ENCODE data around the gene HAUS7. TPM values are rescaled to one million over a fixed set of nuclear protein-coding genes. Genes with fewer than 3 reads are reported as not detected.

The HAUS7 gene
- total RNA-seq, 1 donor, result 10.8 TPM

- DNase-seq (ENCODE audit: low read depth), result peak; percentile 22
Measured at GRCh38 chrX:153495362-153495751, 25.0 kb upstream of the HAUS7 start.

GRCh38 chrX:153494541-153495361, 24.4 kb upstream of the HAUS7 start, which contains the start of gene BGN:
TSS of gene BGN (plus strand) at chrX:153494980. CDS start at chrX:153504632, 9,652 bp downstream.
- peak; percentile 37 for TF ChIP-seq CTCF (IDR thresholded peaks at IDR 0.05; ENCODE audit: insufficient read depth, low read depth, low read length)
- DNase-seq (ENCODE audit: low read depth), result peak; percentile 38
- peak within 1 kb of the TSS; percentile 56 for H3K4me3 ChIP-seq (ENCODE audit: low read depth, low read length)

More at GRCh38 chrX:153495362-153495751, 25.0 kb upstream of the HAUS7 start:
- peak overlapping the region; percentile 56 for H3K4me3 ChIP-seq (ENCODE audit: low read depth, low read length)
- TF ChIP-seq CTCF (IDR thresholded peaks at IDR 0.05; ENCODE audit: insufficient read depth, low read depth, low read length), result no peak

GRCh38 chrX:153494061-153494460, 23.7 kb upstream of the HAUS7 start:
- no peak overlapping the region for H3K4me3 ChIP-seq (ENCODE audit: low read depth, low read length)
- no peak for DNase-seq (ENCODE audit: low read depth)
- no peak for TF ChIP-seq CTCF (IDR thresholded peaks at IDR 0.05; ENCODE audit: insufficient read depth, low read depth, low read length)

GRCh38 chrX:153493085-153493484, 22.7 kb upstream of the HAUS7 start:
- DNase-seq (ENCODE audit: low read depth), result no peak
- no peak overlapping the region for H3K4me3 ChIP-seq (ENCODE audit: low read depth, low read length)
- no peak for TF ChIP-seq CTCF (IDR thresholded peaks at IDR 0.05; ENCODE audit: insufficient read depth, low read depth, low read length)

GRCh38 chrX:153492543-153492942, 22.2 kb upstream of the HAUS7 start:
- DNase-seq (ENCODE audit: low read depth), result no peak
- no peak overlapping the region for H3K4me3 ChIP-seq (ENCODE audit: low read depth, low read length)
- TF ChIP-seq CTCF (IDR thresholded peaks at IDR 0.05; ENCODE audit: insufficient read depth, low read depth, low read length), result no peak

GRCh38 chrX:153491918-153492317, 21.5 kb upstream of the HAUS7 start:
- no peak overlapping the region for H3K4me3 ChIP-seq (ENCODE audit: low read depth, low read length)
- no peak for TF ChIP-seq CTCF (IDR thresholded peaks at IDR 0.05; ENCODE audit: insufficient read depth, low read depth, low read length)
- no peak for DNase-seq (ENCODE audit: low read depth)
